ENCODE results near the gene ZKSCAN2. TPM values are rescaled to one million over a fixed set of nuclear protein-coding genes. Genes with fewer than 3 reads are reported as not detected.

ZKSCAN2 gene
- total and polyA plus RNA-seq, 9 of the 15 experiments (the other 6 are each of a cell fraction or from before 2014, with no cell fraction given) = 1.3 to 9.5 (median 4.2) TPM

GRCh38 chr16:25257470-25257955, at the start of gene ZKSCAN2 (continued):
- TF ChIP-seq ZNF609 (CRISPR knock-in tag; IDR thresholded peaks at IDR 0.05; ENCODE audit: borderline replicate concordance) = no peak
- no peak for TF ChIP-seq ZBTB8A (IDR thresholded peaks at IDR 0.05; ENCODE audit: partially characterized antibody)
- TF ChIP-seq KAT7 (CRISPR knock-in tag; IDR thresholded peaks at IDR 0.05; ENCODE audit: borderline replicate concordance) = 0 out of 2 replicates have a peak, but pooled peaks have one; percentile 12
- TF ChIP-seq CREB3 (tag; conservative IDR thresholded peaks at IDR 0.05; ENCODE audit: low read depth) = no peak
- 0 out of 2 replicates have a peak, but pooled peaks have one; percentile 25 for TF ChIP-seq OTX1 (CRISPR knock-in tag; IDR thresholded peaks at IDR 0.05)
- TF ChIP-seq HMGN3 (IDR thresholded peaks at IDR 0.05; ENCODE audit: borderline replicate concordance, extremely low read depth, insufficient read length, low read depth, low read length) = peak; percentile 77
- TF ChIP-seq POLR2G (IDR thresholded peaks at IDR 0.05; ENCODE audit: low read depth, low read length) = peak; percentile 94
- TF ChIP-seq MECOM (CRISPR knock-in tag; IDR thresholded peaks at IDR 0.05) = no peak
- peak; percentile 63; the same call in 1 of the 2 replicates for TF ChIP-seq ZNF41 (CRISPR knock-in tag; conservative IDR thresholded peaks at IDR 0.05)
- peak; percentile 72; the same call in 1 of the 2 replicates for TF ChIP-seq ZNF133 (CRISPR knock-in tag; IDR thresholded peaks at IDR 0.05)
- no peak for TF ChIP-seq E2F8 (IDR thresholded peaks at IDR 0.05; ENCODE audit: low read depth, partially characterized antibody)
- peak; percentile 86 for TF ChIP-seq RBBP5 (IDR thresholded peaks at IDR 0.05; ENCODE audit: borderline replicate concordance, insufficient read depth, low read length, poor library complexity, severe bottlenecking)
- TF ChIP-seq NEUROD1 (IDR thresholded peaks at IDR 0.05; ENCODE audit: borderline replicate concordance, low read depth, low read length, partially characterized antibody) = no peak
- TF ChIP-seq TAF1 (IDR thresholded peaks at IDR 0.05; ENCODE audit: control insufficient read depth, extremely low read depth, insufficient read depth, low read length, severe bottlenecking) = peak; percentile 61
- TF ChIP-seq HCFC1 (IDR thresholded peaks at IDR 0.05; ENCODE audit: low read depth, low read length) = peak; percentile 57; the same call in 1 of the 2 replicates
- peak; percentile 89 for TF ChIP-seq KLF1 (tag; IDR thresholded peaks at IDR 0.05)
- 0 out of 2 replicates have a peak, but pooled peaks have one; percentile 34 for TF ChIP-seq E2F3 (CRISPR knock-in tag; IDR thresholded peaks at IDR 0.05)
- peak; percentile 91 for TF ChIP-seq POLR2H (tag; IDR thresholded peaks at IDR 0.05; ENCODE audit: low read depth)
- TF ChIP-seq ETV1 (tag; conservative IDR thresholded peaks at IDR 0.05; ENCODE audit: low read depth) = peak; percentile 52
